H9 (cell line): ENCODE measurements around the gene SLC11A1. TPM values are rescaled to one million over a fixed set of nuclear protein-coding genes. Genes with fewer than 3 reads are reported as not detected.
A peak's percentile ranks its signal among the peaks of the same experiment; 100 is the strongest.

Experiments
- DNase-seq: peaks from one replicate; pipeline ENCODE4 v3.0.0-alpha.2; 2017
- H2AFZ ChIP-seq: one replicate; pipeline ENCODE4 v1.6.1; 2013; ENCODE audit warnings: mild to moderate bottlenecking, low read length, control low read depth, moderate library complexity
- H2AK5ac ChIP-seq: 2 replicates; pipeline ENCODE4 v1.6.1; 2013; ENCODE audit warnings: low read length, control low read depth, mixed read lengths; ENCODE audit not compliant: insufficient read length
- H2BK120ac ChIP-seq: one replicate; pipeline ENCODE4 v1.6.1; 2013; ENCODE audit warnings: low read depth, mild to moderate bottlenecking, low read length, control low read depth, inconsistent platforms; ENCODE audit not compliant: poor library complexity, severe bottlenecking
- H2BK12ac ChIP-seq: 2 replicates; pipeline ENCODE4 v1.6.1; 2013; ENCODE audit warnings: low read length, control low read depth, mixed read lengths, low read depth; ENCODE audit not compliant: insufficient read length
- H2BK15ac ChIP-seq: 2 replicates; pipeline ENCODE4 v1.6.1; 2013; ENCODE audit warnings: low read depth, low read length, control low read depth
- H2BK20ac ChIP-seq: one replicate; pipeline ENCODE4 v1.6.1; 2013; ENCODE audit warnings: low read depth, mild to moderate bottlenecking, low read length, control low read depth, inconsistent platforms; ENCODE audit not compliant: poor library complexity, severe bottlenecking
- H2BK5ac ChIP-seq: 2 replicates; pipeline ENCODE4 v1.6.1; 2013; ENCODE audit warnings: low read length, control low read depth, mixed read lengths; ENCODE audit not compliant: insufficient read length
- H3K14ac ChIP-seq: 2 replicates; pipeline ENCODE4 v1.6.1; 2013; ENCODE audit warnings: low read length, control low read depth; ENCODE audit not compliant: insufficient read depth
- H3K18ac ChIP-seq: 2 replicates; pipeline ENCODE4 v1.6.1; 2013; ENCODE audit warnings: low read depth, mild to moderate bottlenecking, mixed read lengths, low read length, control low read depth; ENCODE audit not compliant: insufficient read length
- H3K23ac ChIP-seq: 2 replicates; pipeline ENCODE4 v1.6.1; 2013; ENCODE audit warnings: low read length, control low read depth, mixed read lengths, low read depth; ENCODE audit not compliant: insufficient read length
- H3K23me2 ChIP-seq: 2 replicates; pipeline ENCODE4 v1.6.1; 2013; ENCODE audit warnings: low read depth, mild to moderate bottlenecking, mixed read lengths, low read length, control low read depth; ENCODE audit not compliant: insufficient read length, poor library complexity, severe bottlenecking
- H3K27ac ChIP-seq: 2 replicates; pipeline ENCODE4 v1.5.1; 2013; ENCODE audit warnings: low read length, control low read depth, mixed read lengths, low read depth; ENCODE audit not compliant: insufficient read length
- H3K27me3 ChIP-seq: 2 replicates; pipeline ENCODE4 v1.6.1; 2013; ENCODE audit warnings: low read length, control low read depth, inconsistent platforms; ENCODE audit not compliant: insufficient read depth
- H3K4ac ChIP-seq: 2 replicates; pipeline ENCODE4 v1.6.1; 2013; ENCODE audit warnings: low read depth, mild to moderate bottlenecking, control low read depth, inconsistent platforms, low read length, moderate library complexity
- H3K4me1 ChIP-seq: 2 replicates; pipeline ENCODE4 v1.6.1; 2013; ENCODE audit warnings: low read length, control low read depth, inconsistent platforms; ENCODE audit not compliant: insufficient read depth
- H3K4me2 ChIP-seq: 2 replicates; pipeline ENCODE4 v1.6.1; 2013; ENCODE audit warnings: low read length, control low read depth, mixed read lengths; ENCODE audit not compliant: insufficient read length, insufficient read depth
- H3K56ac ChIP-seq: 2 replicates; pipeline ENCODE4 v1.6.1; 2013; ENCODE audit warnings: low read depth, mild to moderate bottlenecking, mixed read lengths, low read length, control low read depth; ENCODE audit not compliant: insufficient read length
- H3K79me1 ChIP-seq: 2 replicates; pipeline ENCODE4 v1.6.1; 2013; ENCODE audit warnings: low read depth, mild to moderate bottlenecking, moderate library complexity, low read length, control low read depth, inconsistent platforms; ENCODE audit not compliant: insufficient read depth, poor library complexity, severe bottlenecking
- H3K79me2 ChIP-seq: 2 replicates; pipeline ENCODE4 v1.6.1; 2013; ENCODE audit warnings: low read length, control low read depth, inconsistent platforms; ENCODE audit not compliant: insufficient read depth
- H3K9ac ChIP-seq: 2 replicates; pipeline ENCODE4 v1.6.1; 2013; ENCODE audit warnings: low read length, control low read depth, mixed read lengths; ENCODE audit not compliant: insufficient read length; ENCODE audit errors: extremely low read depth
- H3K9me3 ChIP-seq: one replicate; pipeline ENCODE4 v1.6.1; 2013; ENCODE audit warnings: low read depth, low read length, inconsistent platforms; ENCODE audit not compliant: control insufficient read depth
- H3T11ph ChIP-seq: one replicate; pipeline ENCODE4 v1.6.1; 2013; ENCODE audit warnings: mild to moderate bottlenecking, low read length, control low read depth, inconsistent platforms
- H4K20me1 ChIP-seq: one replicate; pipeline ENCODE4 v1.6.1; 2013; ENCODE audit not compliant: control insufficient read depth, insufficient read length, insufficient read depth
- H4K5ac ChIP-seq: 2 replicates; pipeline ENCODE4 v1.6.1; 2013; ENCODE audit warnings: low read depth, mild to moderate bottlenecking, mixed read lengths, low read length, control low read depth; ENCODE audit not compliant: insufficient read length
- H4K8ac ChIP-seq: replicated peaks from 2 replicates; pipeline ENCODE4 v1.6.1; 2013; ENCODE audit warnings: low read length, control low read depth, mixed read lengths, low read depth; ENCODE audit not compliant: insufficient read length
- H4K91ac ChIP-seq: 2 replicates; pipeline ENCODE4 v1.6.1; 2013; ENCODE audit warnings: low read depth, mild to moderate bottlenecking, moderate library complexity, mixed read lengths, low read length, control low read depth; ENCODE audit not compliant: insufficient read length
- H3K27ac Mint-ChIP-seq, 3 experiments: 2 replicates in 2 of 3; 3 replicates in 1 of 3; pipeline ENCODE4 v1.8.0; 2020 to 2021; ENCODE audit warnings: mixed read lengths in 3 of 3, mild to moderate bottlenecking in 1 of 3, moderate library complexity in 1 of 3
- H3K27me3 Mint-ChIP-seq: 2 replicates; pipeline ENCODE4 v1.8.0; 2021; ENCODE audit warnings: low read depth, mild to moderate bottlenecking, moderate library complexity, mixed read lengths
- H3K36me3 Mint-ChIP-seq, 3 experiments: 2 replicates in 2 of 3; 3 replicates in 1 of 3; pipeline ENCODE4 v1.8.0; 2020 to 2021; ENCODE audit warnings: low read depth in 3 of 3, mixed read lengths in 3 of 3; ENCODE audit not compliant: insufficient read depth in 1 of 3
- H3K4me1 Mint-ChIP-seq, 2 experiments: 2 replicates each; pipeline ENCODE4 v1.8.0; 2020; ENCODE audit warnings: mixed read lengths in 2 of 2
- H3K4me3 Mint-ChIP-seq, 2 experiments: 2 replicates in 1 of 2; 3 replicates in 1 of 2; pipeline ENCODE4 v1.8.0; 2020 to 2021; ENCODE audit warnings: mild to moderate bottlenecking in 2 of 2, mixed read lengths in 2 of 2, moderate library complexity in 1 of 2
- H3K9me3 Mint-ChIP-seq, 2 experiments: 2 replicates in 1 of 2; 3 replicates in 1 of 2; pipeline ENCODE4 v1.8.0; 2020; ENCODE audit warnings: mild to moderate bottlenecking in 2 of 2, mixed read lengths in 2 of 2, moderate library complexity in 1 of 2
- CTCF ChIP-seq: fragments of 200-600 bp; sonication (generic); conservative IDR thresholded peaks from 3 replicates; pipeline ENCODE4 v1.8.0; 2021; ENCODE audit warnings: antibody characterized with exemption, mild to moderate bottlenecking
- WGBS: extraction: QIAGEN DNeasy Blood & Tissue Kit; methylation state at CpG from one replicate; pipeline ENCODE4 v1.1.7; 2013; ENCODE audit warnings: missing lambda C conversion rate, low lambda C conversion rate, mixed read lengths; ENCODE audit not compliant: insufficient read length; ENCODE audit errors: extremely low coverage; 5-methylcytosine and 5-hydroxymethylcytosine counted together
- total RNA-seq: library from RNA; stranded (reverse); gene quantifications from 2 replicates; pipeline ENCODE4 v1.2.1, GENCODE V29; 2021

SLC11A1 gene
- total RNA-seq, 1 experiment from 2014 or later = 0.11 TPM

- Histone ChIP-seq H3K14ac (no peak overlapping the region), H4K8ac (no peak overlapping the region), H3K56ac (no peak overlapping the region), H4K5ac (no peak overlapping the region), H3K79me2 (no peaks in the 10 kb centered on the region), H2BK5ac (no peak overlapping the region), H3K23me2 (peaks cover 20% of the 10 kb centered on the region), H2AFZ (no peak overlapping the region), H3K9ac (no peak overlapping the region), H3K79me1 (no peaks in the 10 kb centered on the region), H3K4me2 (no peak overlapping the region), H2BK120ac (no peak overlapping the region), H4K20me1 (no peaks in the 10 kb centered on the region), H2BK12ac (no peak overlapping the region), H3K4me1 (no peaks in the 10 kb centered on the region; the same call in 1 of the 2 replicates), H4K91ac (no peak overlapping the region), H3K9me3 (no peaks in the 10 kb centered on the region), H2BK20ac (no peak overlapping the region), H3K18ac (no peak overlapping the region), H2BK15ac (no peak overlapping the region), H3K27me3 (peaks cover 7% of the 10 kb centered on the region), H3K4ac (no peak overlapping the region), H3K23ac (no peak overlapping the region), H2AK5ac (no peak overlapping the region), H3T11ph (no peak overlapping the region), H3K27ac (no peak overlapping the region)
- no peak for TF ChIP-seq CTCF
- Mint-ChIP-seq H3K4me3 (no peak overlapping the region), H3K36me3 (no peaks in the 10 kb centered on the region), H3K9me3 (no peaks in the 10 kb centered on the region; a peak in 1 of 5 replicates), H3K27ac (peak overlapping the region in 1 of 3 experiments; percentile 67; a peak in 1 of 7 replicates), H3K27me3 (peaks cover 38% of the 10 kb centered on the region), H3K4me1 (peaks cover 22 to 38% of the 10 kb centered on the region in 2 experiments)
- WGBS = no CpG with 5 or more reads among the region's 5 CpGs
- DNase-seq = no peak
Observed at GRCh38 chr2:218392459-218392858, 10.4 kb downstream of the SLC11A1 start.
